ENCODE results near the gene CLIP2.

CLIP2 gene

DNA sequence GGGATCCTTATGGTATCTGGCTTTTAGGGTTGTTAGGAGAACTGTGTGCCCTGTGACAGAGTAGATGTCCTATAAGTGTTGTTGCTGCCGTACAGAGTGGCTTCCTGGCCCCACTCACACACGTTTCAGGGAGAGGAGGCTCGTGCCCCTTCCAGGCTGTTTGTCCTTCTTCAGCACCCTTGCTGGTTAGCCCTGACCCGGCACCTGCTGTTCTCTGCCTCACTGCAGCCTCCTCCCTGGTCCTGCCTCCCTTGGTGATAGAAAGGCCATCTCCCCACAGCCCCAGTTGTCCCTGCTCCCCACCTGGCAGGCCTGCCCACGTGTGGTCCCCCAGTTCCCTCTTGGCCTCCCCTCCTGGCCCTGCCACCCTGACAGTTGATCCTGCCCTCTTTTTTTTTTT, 2.3 kb downstream of the CLIP2 start:
- H3K9me3 ChIP-seq (ENCODE audit: insufficient read depth, low read depth, low read length), result no peaks in the 10 kb centered on the region
- H4K20me1 ChIP-seq (ENCODE audit: insufficient read depth, low read length, poor library complexity, severe bottlenecking), result peaks cover 25% of the 10 kb centered on the region
- H3K4me1 ChIP-seq (ENCODE audit: insufficient read depth, low read length, poor library complexity, severe bottlenecking), result peaks cover 39% of the 10 kb centered on the region
- no peak overlapping the region for H2AFZ ChIP-seq (ENCODE audit: low read length)
- no peaks in the 10 kb centered on the region for H3K36me3 ChIP-seq (ENCODE audit: insufficient read depth, low read length)
- TF ChIP-seq EZH2phosphoT487 (IDR thresholded peaks at IDR 0.05; ENCODE audit: borderline replicate concordance) (no peak), CTCF (conservative IDR thresholded peaks at IDR 0.05; ENCODE audit: low read length) (no peak)
- H3K4me3 ChIP-seq (ENCODE audit: low read length, poor library complexity, severe bottlenecking), result peak overlapping the region; percentile 86
- H3K79me2 ChIP-seq (ENCODE audit: insufficient read depth, low read length), result peaks cover 49% of the 10 kb centered on the region
- no peaks in the 10 kb centered on the region for H3K9me2 ChIP-seq (replicated peaks; ENCODE audit: low read depth, low read length)
- peak overlapping the region; percentile 94 for H3K4me2 ChIP-seq (ENCODE audit: low read depth, low read length, poor library complexity, severe bottlenecking)
- H3K27me3 ChIP-seq (ENCODE audit: insufficient read depth, low read length, poor library complexity, severe bottlenecking), result no peaks in the 10 kb centered on the region
- H3F3A ChIP-seq (ENCODE audit: low read depth), result no peaks in the 10 kb centered on the region
- no peak overlapping the region for H3K9ac ChIP-seq (ENCODE audit: low read depth, low read length, poor library complexity, severe bottlenecking)

GRCh38 chr7:74292757-74293576, 3.8 kb downstream of the CLIP2 start:
- Histone ChIP-seq H4K20me1 (ENCODE audit: insufficient read depth, low read length, poor library complexity, severe bottlenecking) (peaks cover 25% of the 10 kb centered on the region), H3K9ac (ENCODE audit: low read depth, low read length, poor library complexity, severe bottlenecking) (no peak overlapping the region), H3K27me3 (ENCODE audit: insufficient read depth, low read length, poor library complexity, severe bottlenecking) (no peaks in the 10 kb centered on the region), H3K79me2 (ENCODE audit: insufficient read depth, low read length) (peaks cover 49% of the 10 kb centered on the region), H3K4me2 (ENCODE audit: low read depth, low read length, poor library complexity, severe bottlenecking) (peak overlapping the region; percentile 41), H3K9me2 (replicated peaks; ENCODE audit: low read depth, low read length) (no peaks in the 10 kb centered on the region), H3K4me3 (ENCODE audit: low read length, poor library complexity, severe bottlenecking) (no peak overlapping the region), H3K4me1 (ENCODE audit: insufficient read depth, low read length, poor library complexity, severe bottlenecking) (peaks cover 36% of the 10 kb centered on the region), H3F3A (ENCODE audit: low read depth) (no peaks in the 10 kb centered on the region), H2AFZ (ENCODE audit: low read length) (no peak overlapping the region), H3K9me3 (ENCODE audit: insufficient read depth, low read depth, low read length) (no peaks in the 10 kb centered on the region), H3K36me3 (ENCODE audit: insufficient read depth, low read length) (no peaks in the 10 kb centered on the region)
- no peak for TF ChIP-seq CTCF (conservative IDR thresholded peaks at IDR 0.05; ENCODE audit: low read length)
- no peak for TF ChIP-seq EZH2phosphoT487 (IDR thresholded peaks at IDR 0.05; ENCODE audit: borderline replicate concordance)

GRCh38 chr7:74293577-74293908, 4.3 kb downstream of the CLIP2 start:
- Histone ChIP-seq H3K79me2 (ENCODE audit: insufficient read depth, low read length) (peaks cover 49% of the 10 kb centered on the region), H3F3A (ENCODE audit: low read depth) (no peaks in the 10 kb centered on the region), H3K9me2 (replicated peaks; ENCODE audit: low read depth, low read length) (no peaks in the 10 kb centered on the region), H3K4me3 (ENCODE audit: low read length, poor library complexity, severe bottlenecking) (no peak overlapping the region), H3K4me2 (ENCODE audit: low read depth, low read length, poor library complexity, severe bottlenecking) (peak overlapping the region; percentile 41), H3K9me3 (ENCODE audit: insufficient read depth, low read depth, low read length) (no peaks in the 10 kb centered on the region), H3K9ac (ENCODE audit: low read depth, low read length, poor library complexity, severe bottlenecking) (no peak overlapping the region), H3K27me3 (ENCODE audit: insufficient read depth, low read length, poor library complexity, severe bottlenecking) (no peaks in the 10 kb centered on the region), H3K36me3 (ENCODE audit: insufficient read depth, low read length) (no peaks in the 10 kb centered on the region), H3K4me1 (ENCODE audit: insufficient read depth, low read length, poor library complexity, severe bottlenecking) (peaks cover 30% of the 10 kb centered on the region), H2AFZ (ENCODE audit: low read length) (no peak overlapping the region), H4K20me1 (ENCODE audit: insufficient read depth, low read length, poor library complexity, severe bottlenecking) (peaks cover 25% of the 10 kb centered on the region)
- no peak for TF ChIP-seq CTCF (conservative IDR thresholded peaks at IDR 0.05; ENCODE audit: low read length)
- no peak for TF ChIP-seq EZH2phosphoT487 (IDR thresholded peaks at IDR 0.05; ENCODE audit: borderline replicate concordance)

Data from Loucy (cell line).